Tibial artery (tissue), 4 donors: Measurements from ENCODE around the gene PRSS56.

Experiments used
- DNase-seq, 2 donors: peaks; one replicate each; pipeline ENCODE4 v3.0.0-alpha.2; 2019
- H3K27ac ChIP-seq, 2 donors: fragments of 200-600 bp; sonication (generic) in 1 of 2; 1 replicate in 1 of 2; 2 replicates in 1 of 2; pipeline ENCODE4 v1.5.1; 2018 to 2019; ENCODE audit warnings: mild to moderate bottlenecking in 1 of 2
- H3K27me3 ChIP-seq, 2 donors: fragments of 200-600 bp; sonication (generic) in 1 of 2; one replicate each; pipeline versions ENCODE4 v1.5.1 to v1.6.0; 2016 to 2019
- H3K36me3 ChIP-seq, 3 donors: fragments of 200-600 bp; sonication (generic) in 2 of 3; one replicate each; pipeline ENCODE4 v1.5.1; 2016 to 2019; ENCODE audit warnings: mild to moderate bottlenecking in 2 of 3
- H3K4me1 ChIP-seq, 4 donors: fragments of 200-600 bp; sonication (generic) in 2 of 4; 1 replicate in 3 of 4; 2 replicates in 1 of 4; pipeline ENCODE4 v1.5.1; 2016 to 2019
- H3K4me3 ChIP-seq, 2 donors: fragments of 200-600 bp; sonication (generic) in 1 of 2; 1 replicate in 1 of 2; 2 replicates in 1 of 2; pipeline ENCODE4 v1.5.1; 2018 to 2019; ENCODE audit warnings: mild to moderate bottlenecking in 2 of 2
- H3K9me3 ChIP-seq, 3 donors: fragments of 200-600 bp; sonication (generic) in 1 of 3; one replicate each; pipeline ENCODE4 v1.5.1; 2016 to 2019
- CTCF ChIP-seq, 2 experiments: fragments of 200-600 bp in 1 of 2; fragments of 450-650 bp in 1 of 2; IDR thresholded peaks; one replicate each; pipeline ENCODE4 v1.5.1; 2017 to 2019; ENCODE audit warnings: antibody characterized with exemption in 2 of 2, mild to moderate bottlenecking in 1 of 2, moderate library complexity in 1 of 2
- intact Hi-C: fragments of 100-400 bp; cut with DNase I; formaldehyde crosslinking; loops from one replicate; pipeline ENCODE4 v1.15.0; 2023; ENCODE audit warnings: low total_unique reads

Gene PRSS56

GRCh38 chr2:232540441-232541041 is 20.4 kb downstream of the PRSS56 start:
- no peak for DNase-seq
- Histone ChIP-seq H3K4me1 (no peaks in the 10 kb centered on the region), H3K4me3 (no peak overlapping the region), H3K36me3 (peaks cover 0 to 2% (median 0%) of the 10 kb centered on the region in 3 donors), H3K27ac (no peak overlapping the region), H3K9me3 (peaks cover 0 to 6% (median 6%) of the 10 kb centered on the region in 3 donors), H3K27me3 (peaks cover 0 to 36% of the 10 kb centered on the region in 2 donors)
- no peak for TF ChIP-seq CTCF (IDR thresholded peaks at IDR 0.05)
- intact Hi-C loops, result no loop called here

- no peak for TF ChIP-seq CTCF (IDR thresholded peaks at IDR 0.05)
- Histone ChIP-seq H3K4me1 (no peaks in the 10 kb centered on the region), H3K27me3 (peaks cover 0 to 33% of the 10 kb centered on the region in 2 donors), H3K27ac (no peak overlapping the region), H3K9me3 (peaks cover 0 to 2% (median 1%) of the 10 kb centered on the region in 3 donors), H3K36me3 (peaks cover 0 to 6% (median 0%) of the 10 kb centered on the region in 3 donors), H3K4me3 (no peak overlapping the region)
- DNase-seq, result no peak
- intact Hi-C loops, result no loop called here
Measured at GRCh38 chr2:232541195-232541960, 21.2 kb downstream of the PRSS56 start.

- no peaks in the 10 kb centered on the region for H3K4me1 ChIP-seq
- H3K36me3 ChIP-seq, result peaks cover 0 to 6% (median 6%) of the 10 kb centered on the region in 3 donors
- no peaks in the 10 kb centered on the region for H3K9me3 ChIP-seq
- H3K27me3 ChIP-seq, result peaks cover 0 to 29% of the 10 kb centered on the region in 2 donors
- DNase-seq, result no peak
- no peak overlapping the region for H3K4me3 ChIP-seq
- no peak for TF ChIP-seq CTCF (IDR thresholded peaks at IDR 0.05)
- H3K27ac ChIP-seq, result no peak overlapping the region
- intact Hi-C loops, result no loop called here
Measured at GRCh38 chr2:232541961-232542714, 21.9 kb downstream of the PRSS56 start.

GRCh38 chr2:232542715-232543467 is 22.7 kb downstream of the PRSS56 start:
- no peak for DNase-seq

More at GRCh38 chr2:232542715-232543467, 22.7 kb downstream of the PRSS56 start:
- H3K27ac ChIP-seq, result no peak overlapping the region
- no peaks in the 10 kb centered on the region for H3K9me3 ChIP-seq
- no peaks in the 10 kb centered on the region for H3K4me1 ChIP-seq
- no peak for TF ChIP-seq CTCF (IDR thresholded peaks at IDR 0.05)
- peaks cover 0 to 27% of the 10 kb centered on the region in 2 donors for H3K27me3 ChIP-seq
- H3K36me3 ChIP-seq, result peaks cover 0 to 8% (median 6%) of the 10 kb centered on the region in 3 donors
- H3K4me3 ChIP-seq, result no peak overlapping the region
- intact Hi-C loops, result no loop called here
